ENCODE data around the gene NUPR1. TPM values are rescaled to one million over a fixed set of nuclear protein-coding genes. Genes with fewer than 3 reads are reported as not detected.
A peak's percentile ranks its signal among the peaks of the same experiment; 100 is the strongest.
"Not testable (repeated sequence)": the region's sequence is repeated elsewhere in the genome, so short reads cannot be mapped to it uniquely, and the experiment has no call there.

The NUPR1 gene
- total RNA-seq, 4 donors from 2014 or later, result 20.2 to 56.4 (median 40.1) TPM

DNA sequence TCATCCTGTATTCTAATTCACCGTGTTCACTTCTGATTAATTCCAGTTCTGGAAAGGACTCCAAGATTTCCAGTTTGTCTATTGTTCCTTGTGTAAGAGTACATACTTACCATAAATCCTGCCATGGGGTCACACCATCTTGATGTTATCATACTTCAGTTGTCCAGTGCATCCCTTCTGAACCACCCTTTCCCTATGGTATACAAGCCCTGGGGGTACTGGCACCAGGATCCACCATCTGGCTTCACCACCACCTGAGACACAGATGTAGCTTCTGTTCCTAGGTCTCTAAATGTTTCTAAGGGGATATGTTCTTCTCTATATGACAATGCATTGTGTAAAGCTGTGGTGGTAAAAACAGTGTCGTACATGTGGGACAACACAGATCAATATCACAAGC is 36.2 kb upstream of the NUPR1 start:
- TF ChIP-seq, protein P1, sequence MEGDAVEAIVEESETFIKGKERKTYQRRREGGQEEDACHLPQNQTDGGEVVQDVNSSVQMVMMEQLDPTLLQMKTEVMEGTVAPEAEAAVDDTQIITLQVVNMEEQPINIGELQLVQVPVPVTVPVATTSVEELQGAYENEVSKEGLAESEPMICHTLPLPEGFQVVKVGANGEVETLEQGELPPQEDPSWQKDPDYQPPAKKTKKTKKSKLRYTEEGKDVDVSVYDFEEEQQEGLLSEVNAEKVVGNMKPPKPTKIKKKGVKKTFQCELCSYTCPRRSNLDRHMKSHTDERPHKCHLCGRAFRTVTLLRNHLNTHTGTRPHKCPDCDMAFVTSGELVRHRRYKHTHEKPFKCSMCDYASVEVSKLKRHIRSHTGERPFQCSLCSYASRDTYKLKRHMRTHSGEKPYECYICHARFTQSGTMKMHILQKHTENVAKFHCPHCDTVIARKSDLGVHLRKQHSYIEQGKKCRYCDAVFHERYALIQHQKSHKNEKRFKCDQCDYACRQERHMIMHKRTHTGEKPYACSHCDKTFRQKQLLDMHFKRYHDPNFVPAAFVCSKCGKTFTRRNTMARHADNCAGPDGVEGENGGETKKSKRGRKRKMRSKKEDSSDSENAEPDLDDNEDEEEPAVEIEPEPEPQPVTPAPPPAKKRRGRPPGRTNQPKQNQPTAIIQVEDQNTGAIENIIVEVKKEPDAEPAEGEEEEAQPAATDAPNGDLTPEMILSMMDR (IDR thresholded peaks at IDR 0.05), result no peak
- DNase-seq (ENCODE audit: low spot score), result no peak
- ATAC-seq (ENCODE audit: low FRiP score), result no peak

GRCh38 chr16:28573738-28574718 is 35.3 kb upstream of the NUPR1 start:
- DNase-seq (ENCODE audit: low spot score) (no peak), ATAC-seq (ENCODE audit: low FRiP score) (no peak)
- TF ChIP-seq, protein P1 (IDR thresholded peaks at IDR 0.05), result no peak

DNA sequence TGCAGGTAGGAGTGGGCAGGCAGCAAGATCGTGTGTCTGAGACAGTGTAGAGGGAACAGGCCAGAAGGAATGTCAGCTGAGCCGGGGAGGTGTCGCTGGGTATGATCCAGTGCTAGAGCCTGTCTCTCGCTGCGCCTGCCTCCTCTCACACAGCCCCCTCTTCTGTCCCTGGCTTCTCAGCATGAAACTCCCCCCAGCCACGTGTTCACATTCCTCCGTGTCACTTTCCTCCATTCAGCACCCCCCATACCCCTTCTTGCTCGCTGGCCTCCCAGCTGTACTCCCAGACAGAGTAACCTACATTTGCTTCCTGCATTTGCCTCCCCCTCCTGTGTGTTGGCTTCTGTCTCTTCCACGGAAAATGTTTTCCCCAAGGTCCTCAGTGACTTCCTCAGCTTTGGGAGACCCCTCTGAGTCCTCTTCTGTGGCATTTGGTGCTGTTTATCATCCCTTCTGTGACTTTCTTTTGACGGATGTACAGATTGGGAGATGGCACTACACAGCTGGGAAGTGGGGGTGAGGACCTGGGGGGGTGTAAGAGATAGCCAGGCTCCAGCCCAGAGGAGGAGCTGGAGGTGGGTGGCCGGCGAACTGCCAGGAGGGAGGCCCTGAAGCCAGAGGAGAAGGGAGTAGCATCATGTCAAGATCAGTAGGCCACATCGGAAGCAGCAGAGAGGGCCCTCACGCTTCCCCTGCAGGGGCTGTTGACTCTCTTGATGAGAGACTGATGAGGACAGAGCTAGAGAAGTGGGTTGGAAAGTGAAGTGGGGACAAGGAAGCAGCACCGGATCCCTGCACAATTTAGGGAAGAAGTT is 34.1 kb upstream of the NUPR1 start:
- TF ChIP-seq, protein P1 (IDR thresholded peaks at IDR 0.05), result no peak
- peak; percentile 52 for ATAC-seq (ENCODE audit: low FRiP score)
- no peak for DNase-seq (ENCODE audit: low spot score)

DNA sequence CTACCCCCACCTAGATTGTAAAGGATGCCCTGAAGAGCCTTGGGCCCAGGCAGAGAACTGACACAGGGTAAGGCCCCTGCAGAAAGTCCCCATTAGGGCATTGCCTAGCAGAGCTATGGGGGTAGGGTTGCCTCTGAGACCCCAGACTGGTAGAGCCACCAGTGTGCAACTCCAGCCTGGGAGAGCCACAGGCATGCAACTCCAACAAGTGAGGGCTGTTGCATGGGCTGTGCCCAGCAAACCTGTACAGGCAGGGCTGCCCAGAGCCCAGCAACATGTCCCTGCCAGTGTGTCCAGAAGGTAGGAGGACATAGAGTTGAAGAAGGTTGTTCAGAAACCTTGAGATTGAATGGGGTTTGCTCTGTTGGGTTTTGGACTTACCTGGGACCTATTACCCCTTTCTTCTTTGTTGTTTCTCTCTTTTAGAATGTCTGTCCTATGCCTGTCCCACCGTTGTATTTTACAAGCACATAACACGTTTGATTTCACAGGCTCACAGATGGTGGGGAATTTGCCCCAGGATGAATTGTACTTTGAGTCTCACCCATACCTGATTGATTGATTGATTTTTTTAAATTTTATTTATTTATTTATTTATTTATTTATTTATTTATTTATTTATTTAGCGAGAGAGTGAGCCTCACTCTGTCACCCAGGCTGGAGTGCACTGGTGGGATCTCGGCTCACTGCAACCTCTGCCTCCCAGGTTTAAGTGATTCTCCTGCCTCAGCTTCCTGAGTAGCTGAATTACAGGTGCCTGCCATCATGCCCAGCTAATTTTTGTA is 31.4 kb upstream of the NUPR1 start:
- TF ChIP-seq, protein P1 (IDR thresholded peaks at IDR 0.05), result no peak
- ATAC-seq (ENCODE audit: low FRiP score) (no peak), DNase-seq (ENCODE audit: low spot score) (no peak)

DNA sequence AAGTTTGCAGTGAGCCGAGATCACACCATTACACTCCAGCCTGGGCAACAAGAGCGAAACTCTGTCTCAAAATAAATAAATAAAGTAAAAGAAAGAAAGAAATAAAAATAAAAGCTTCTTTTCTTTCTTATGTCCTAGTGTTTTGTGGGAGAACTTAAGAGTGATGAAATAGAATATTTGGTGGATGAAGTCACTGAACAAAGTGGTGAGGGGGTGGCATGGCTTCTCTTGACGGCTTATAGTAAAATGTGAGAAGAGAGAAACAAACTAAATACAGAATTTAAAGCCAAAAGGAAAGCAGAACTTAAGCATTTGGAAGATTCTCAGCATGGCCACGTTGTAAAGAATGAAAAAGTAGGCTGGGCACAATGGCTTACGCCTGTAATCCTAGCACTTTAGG is 30.2 kb upstream of the NUPR1 start:
- TF ChIP-seq, protein P1 (IDR thresholded peaks at IDR 0.05), result no peak
- DNase-seq (ENCODE audit: low spot score), result no peak
- no peak for ATAC-seq (ENCODE audit: low FRiP score)

DNA sequence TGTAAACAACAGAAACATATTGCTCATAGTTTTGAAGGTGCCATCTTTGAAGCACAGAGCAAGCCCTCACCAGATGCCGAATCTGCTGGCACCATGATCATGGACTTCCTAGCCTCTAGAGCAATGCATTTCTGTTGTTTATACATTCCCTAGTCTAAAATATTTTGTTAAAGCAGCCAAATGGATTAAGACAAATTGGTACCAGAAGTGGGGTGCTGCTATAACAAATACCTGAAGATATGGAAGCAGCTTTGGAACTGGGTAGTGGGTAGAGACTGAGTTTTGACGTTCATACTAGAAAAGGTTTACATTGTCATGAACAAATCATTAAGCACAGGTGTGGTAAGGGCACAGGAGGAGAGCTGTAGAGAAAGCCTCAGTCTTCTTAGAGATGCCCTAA is 28.5 kb upstream of the NUPR1 start:
- no peak for ATAC-seq (ENCODE audit: low FRiP score)
- TF ChIP-seq, protein P1 (IDR thresholded peaks at IDR 0.05), result no peak

GRCh38 chr16:28566233-28566925 is 27.6 kb upstream of the NUPR1 start:
- not testable (repeated sequence) for ATAC-seq (ENCODE audit: low FRiP score); DNase-seq (ENCODE audit: low spot score)

More for the DNA sequence above, 28.5 kb upstream of the NUPR1 start:
- DNase-seq (ENCODE audit: low spot score), result no peak

Measured in omental fat pad (tissue), 4 donors.